ENCODE measurements around the gene TCF19. TPM values are rescaled to one million over a fixed set of nuclear protein-coding genes. Genes with fewer than 3 reads are reported as not detected.
A peak's percentile ranks its signal among the peaks of the same experiment; 100 is the strongest.
"Not testable (repeated sequence)": the region's sequence is repeated elsewhere in the genome, so short reads cannot be mapped to it uniquely, and the experiment has no call there.

Gene TCF19
- total and polyA plus RNA-seq, 10 of the 15 experiments (the other 5 are each of a cell fraction or from before 2014, with no cell fraction given), result 7.7 to 103 (median 53.3) TPM

DNA sequence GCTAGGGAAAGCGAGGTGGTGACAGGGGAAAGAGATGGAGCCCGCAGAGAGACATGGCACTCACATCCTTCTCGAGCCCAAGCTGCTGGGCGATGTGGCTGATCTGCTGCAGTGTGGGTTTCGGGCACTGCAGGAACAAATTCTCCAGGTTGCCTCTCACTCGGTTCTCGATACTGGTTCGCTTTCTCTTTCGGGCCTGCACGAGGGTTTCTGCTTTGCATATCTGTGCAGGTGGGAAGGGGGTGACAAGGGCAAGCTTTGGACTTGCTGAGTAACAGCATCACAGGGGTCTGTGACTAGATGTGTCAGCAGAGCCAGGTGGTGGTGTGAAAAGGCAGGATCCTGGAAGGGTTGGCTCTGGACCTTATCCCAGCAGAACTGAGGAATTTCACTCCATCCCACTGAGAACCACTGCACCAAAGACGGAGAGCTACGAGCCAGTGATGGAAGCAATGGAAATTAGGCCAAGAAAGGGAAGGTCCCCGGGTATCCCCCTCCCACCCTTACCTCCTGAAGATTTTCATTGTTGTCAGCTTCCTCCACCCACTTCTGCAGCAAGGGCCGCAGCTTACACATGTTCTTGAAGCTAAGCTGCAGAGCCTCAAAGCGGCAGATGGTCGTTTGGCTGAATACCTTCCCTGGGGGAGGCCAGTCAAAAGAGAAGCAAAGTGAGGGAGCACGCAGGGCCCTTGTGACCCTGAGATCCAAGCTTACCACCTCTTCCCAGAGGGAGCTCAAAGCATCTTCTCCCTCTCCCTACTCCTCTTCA, 6.9 kb downstream of the TCF19 start:
- H3K9me3 ChIP-seq (replicated peaks; ENCODE audit: control insufficient read depth, insufficient read depth, low read length); DNase-seq (ENCODE audit: low read depth, low spot score); intact Hi-C loops (cut with micrococcal nuclease; ENCODE audit: unreplicated experiment); H3K9ac ChIP-seq (ENCODE audit: control insufficient read depth, insufficient read depth, low read length); H3K27me3 ChIP-seq (replicated peaks in 1 of 2; ENCODE audit: control insufficient read depth in 2 of 2, insufficient read depth in 2 of 2, low read length in 1 of 2); H4K20me1 ChIP-seq (ENCODE audit: control insufficient read depth, insufficient read depth); BruUV-seq (replicated peaks); in situ Hi-C loops (cut with MboI): not testable (repeated sequence)
- Histone ChIP-seq H3K4me2 (ENCODE audit: control insufficient read depth, insufficient read depth) (peak overlapping the region; percentile 44), H2AFZ (ENCODE audit: control insufficient read depth, low read depth, low read length) (peak overlapping the region; percentile 59), H3K27ac (ENCODE audit: control insufficient read depth, insufficient read depth) (peak overlapping the region; percentile 37), H3K4me3 (peak overlapping the region; percentile 49), H3K36me3 (ENCODE audit: control insufficient read depth in 2 of 2, insufficient read depth in 2 of 2, low read length in 1 of 2) (peaks cover 8 to 12% of the 10 kb centered on the region in 2 experiments), H3K4me1 (ENCODE audit: control insufficient read depth, insufficient read depth, low read length) (peaks cover 32% of the 10 kb centered on the region), H3K79me2 (ENCODE audit: control insufficient read depth, insufficient read depth, low read length) (peaks cover 16% of the 10 kb centered on the region)
- POLR2A ChIA-PET, result interaction anchor here (0.6 to 2.3 kb wide), 8 partner anchors 8 to 29 kb away, joined by 3 to 9 read pairs (median 4); no protein-coding TSS in a partner anchor
- SMC1A ChIA-PET (ENCODE audit: uncharacterized antibody, unreplicated experiment), result interaction anchor here (0.7 to 2.5 kb wide), 11 partner anchors 9 to 36 kb away, joined by 3 to 18 read pairs (median 4); partner anchors contain the start of gene PSORS1C2
- 8% methylated on average over 17 of the region's 17 CpGs for WGBS (ENCODE audit: insufficient coverage, insufficient replicate concordance, low lambda C conversion rate, missing lambda C conversion rate)
- CTCF ChIA-PET, result interaction anchor here (0.8 to 2.4 kb wide), 14 partner anchors 9 to 201 kb away, joined by 3 to 10 read pairs (median 3); partner anchors contain the start of gene PSORS1C2
- FAIRE-seq (peak; percentile 90), ATAC-seq (peak; percentile 89)
- TF ChIP-seq NBN (IDR thresholded peaks at IDR 0.05), result peak; percentile 74; the same call in 1 of the 2 replicates
- TF ChIP-seq IKZF2 (IDR thresholded peaks at IDR 0.05), result peak; percentile 54 to 61
- peak in 1 of 2 experiments; percentile 82; a peak in 3 of 4 replicates for TF ChIP-seq BHLHE40 (IDR thresholded peaks at IDR 0.05; ENCODE audit: borderline replicate concordance in 1 of 2, low read depth in 2 of 2, low read length in 1 of 2)
- TF ChIP-seq BACH1 (IDR thresholded peaks at IDR 0.05; ENCODE audit: borderline replicate concordance), result peak; percentile 49; the same call in 1 of the 2 replicates
- TF ChIP-seq POU2F2 (IDR thresholded peaks at IDR 0.05; ENCODE audit: borderline replicate concordance, low read depth, low read length), result peak; percentile 93
- TF ChIP-seq ATF7 (IDR thresholded peaks at IDR 0.05; ENCODE audit: low read depth), result 0 out of 2 replicates have a peak, but pooled peaks have one; percentile 20
- peak; percentile 51; the same call in 1 of the 2 replicates for TF ChIP-seq RAD51 (IDR thresholded peaks at IDR 0.05)
- TF ChIP-seq DPF2 (IDR thresholded peaks at IDR 0.05), result 0 out of 2 replicates have a peak, but pooled peaks have one; percentile 33
- TF ChIP-seq TCF12 (IDR thresholded peaks at IDR 0.05; ENCODE audit: low read depth, low read length), result 0 out of 2 replicates have a peak, but pooled peaks have one; percentile 45
- TF ChIP-seq HDGF (IDR thresholded peaks at IDR 0.05), result peak; percentile 86
- peak; percentile 21; the same call in 1 of the 2 replicates for TF ChIP-seq RUNX3 (IDR thresholded peaks at IDR 0.05; ENCODE audit: low read length)
- peak; percentile 69; the same call in 1 of the 2 replicates for TF ChIP-seq POLR2AphosphoS5 (IDR thresholded peaks at IDR 0.05; ENCODE audit: low read length)
- 0 out of 2 replicates have a peak, but pooled peaks have one; percentile 53 for TF ChIP-seq TCF3 (IDR thresholded peaks at IDR 0.05; ENCODE audit: borderline replicate concordance, insufficient read depth, low read depth, low read length)
- TF ChIP-seq NR2F1 (conservative IDR thresholded peaks at IDR 0.05), result peak; percentile 70
- TF ChIP-seq EGR1 (IDR thresholded peaks at IDR 0.05; ENCODE audit: borderline replicate concordance in 1 of 2, low read depth in 2 of 2, low read length in 2 of 2), result peak in 1 of 2 experiments; percentile 12; a peak in 1 of 3 replicates
- 0 out of 2 replicates have a peak, but pooled peaks have one; percentile 9 for TF ChIP-seq MTA2 (IDR thresholded peaks at IDR 0.05; ENCODE audit: low read depth)
- TF ChIP-seq IKZF1 (conservative IDR thresholded peaks at IDR 0.05), result peak; percentile 72
- TF ChIP-seq POLR2A (IDR thresholded peaks at IDR 0.05; ENCODE audit: low read depth, low read length), result peak; percentile 76
- 0 out of 2 replicates have a peak, but pooled peaks have one; percentile 32 for TF ChIP-seq MEF2A (IDR thresholded peaks at IDR 0.05; ENCODE audit: insufficient read depth, low read depth, low read length)
- 0 out of 2 replicates have a peak, but pooled peaks have one; percentile 52 for TF ChIP-seq MLLT1 (IDR thresholded peaks at IDR 0.05)
- peak; percentile 62 for TF ChIP-seq EED (IDR thresholded peaks at IDR 0.05; ENCODE audit: low read depth)
- TF ChIP-seq, protein P1, sequence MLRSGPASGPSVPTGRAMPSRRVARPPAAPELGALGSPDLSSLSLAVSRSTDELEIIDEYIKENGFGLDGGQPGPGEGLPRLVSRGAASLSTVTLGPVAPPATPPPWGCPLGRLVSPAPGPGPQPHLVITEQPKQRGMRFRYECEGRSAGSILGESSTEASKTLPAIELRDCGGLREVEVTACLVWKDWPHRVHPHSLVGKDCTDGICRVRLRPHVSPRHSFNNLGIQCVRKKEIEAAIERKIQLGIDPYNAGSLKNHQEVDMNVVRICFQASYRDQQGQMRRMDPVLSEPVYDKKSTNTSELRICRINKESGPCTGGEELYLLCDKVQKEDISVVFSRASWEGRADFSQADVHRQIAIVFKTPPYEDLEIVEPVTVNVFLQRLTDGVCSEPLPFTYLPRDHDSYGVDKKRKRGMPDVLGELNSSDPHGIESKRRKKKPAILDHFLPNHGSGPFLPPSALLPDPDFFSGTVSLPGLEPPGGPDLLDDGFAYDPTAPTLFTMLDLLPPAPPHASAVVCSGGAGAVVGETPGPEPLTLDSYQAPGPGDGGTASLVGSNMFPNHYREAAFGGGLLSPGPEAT (IDR thresholded peaks at IDR 0.05; ENCODE audit: low read depth), result peak; percentile 81
- RAD21 ChIA-PET (ENCODE audit: unreplicated experiment), result interaction anchor here (0.7 to 1.8 kb wide), 8 partner anchors 10 to 201 kb away, joined by 3 to 10 read pairs (median 4); no protein-coding TSS in a partner anchor

Measured in GM12878 (cell line).